Activated naive CD4-positive, alpha-beta T cell treated with anti-CD3 and anti-CD28 coated beads, Interleukin-2, amount 50 U/mL, for 24 hours (primary cell): ENCODE data around the gene SHLD1.

ENCODE experiments used
- H3K27ac Mint-ChIP-seq: one replicate; pipeline ENCODE4 v1.8.0; 2021; ENCODE audit warnings: mild to moderate bottlenecking, mixed read lengths
- H3K27me3 Mint-ChIP-seq: one replicate; pipeline ENCODE4 v1.8.0; 2021; ENCODE audit warnings: mixed read lengths
- H3K36me3 Mint-ChIP-seq: one replicate; pipeline ENCODE4 v1.8.0; 2021; ENCODE audit warnings: mixed read lengths
- H3K4me1 Mint-ChIP-seq: one replicate; pipeline ENCODE4 v1.8.0; 2021; ENCODE audit warnings: mixed read lengths
- H3K4me3 Mint-ChIP-seq: one replicate; pipeline ENCODE4 v1.8.0; 2021; ENCODE audit warnings: mild to moderate bottlenecking, mixed read lengths
- H3K9me3 Mint-ChIP-seq: one replicate; pipeline ENCODE4 v1.8.0; 2021; ENCODE audit warnings: mixed read lengths

Gene SHLD1

GRCh38 chr20:5899444-5899843 is 149.2 kb downstream of the SHLD1 start:
- Mint-ChIP-seq H3K27ac (no peak overlapping the region), H3K36me3 (no peaks in the 10 kb centered on the region), H3K27me3 (peaks cover 22% of the 10 kb centered on the region), H3K4me1 (no peaks in the 10 kb centered on the region), H3K9me3 (no peaks in the 10 kb centered on the region), H3K4me3 (no peak overlapping the region)

- H3K4me1 Mint-ChIP-seq, result no peaks in the 10 kb centered on the region
- no peaks in the 10 kb centered on the region for H3K36me3 Mint-ChIP-seq
- H3K27me3 Mint-ChIP-seq, result peaks cover 19% of the 10 kb centered on the region
- H3K9me3 Mint-ChIP-seq, result no peaks in the 10 kb centered on the region
- H3K4me3 Mint-ChIP-seq, result no peak overlapping the region
- no peak overlapping the region for H3K27ac Mint-ChIP-seq
Measured at GRCh38 chr20:5900908-5901307, 150.7 kb downstream of the SHLD1 start.

- H3K4me3 Mint-ChIP-seq, result no peak overlapping the region
- H3K9me3 Mint-ChIP-seq, result no peaks in the 10 kb centered on the region
- no peak overlapping the region for H3K27ac Mint-ChIP-seq
- H3K27me3 Mint-ChIP-seq, result peaks cover 57% of the 10 kb centered on the region
- peaks cover 12% of the 10 kb centered on the region for H3K4me1 Mint-ChIP-seq
- H3K36me3 Mint-ChIP-seq, result peaks cover 2% of the 10 kb centered on the region
Measured at GRCh38 chr20:5908981-5909380, 158.8 kb downstream of the SHLD1 start.

- no peak overlapping the region for H3K4me3 Mint-ChIP-seq
- H3K27me3 Mint-ChIP-seq, result peaks cover 62% of the 10 kb centered on the region
- H3K36me3 Mint-ChIP-seq, result peaks cover 2% of the 10 kb centered on the region
- no peaks in the 10 kb centered on the region for H3K9me3 Mint-ChIP-seq
- H3K27ac Mint-ChIP-seq, result no peak overlapping the region
- peaks cover 12% of the 10 kb centered on the region for H3K4me1 Mint-ChIP-seq
Measured at GRCh38 chr20:5910186-5910585, 160.0 kb downstream of the SHLD1 start.

- Mint-ChIP-seq H3K4me3 (no peak overlapping the region), H3K27me3 (peaks cover 42% of the 10 kb centered on the region), H3K9me3 (no peaks in the 10 kb centered on the region), H3K36me3 (peaks cover 2% of the 10 kb centered on the region), H3K27ac (no peak overlapping the region), H3K4me1 (peaks cover 12% of the 10 kb centered on the region)
Measured at GRCh38 chr20:5913166-5913565, 163.0 kb downstream of the SHLD1 start.
